Loucy (cell line): ENCODE measurements around the gene NOTCH1.

Experiments
- H2AFZ ChIP-seq: fragments of 200-600 bp; sonication (generic); 2 replicates; pipeline ENCODE4 v1.6.0; 2016; ENCODE audit warnings: antibody characterized with exemption, mild to moderate bottlenecking, low read length, moderate library complexity
- H3F3A ChIP-seq: fragments of 200-600 bp; 2 replicates; pipeline ENCODE4 v1.6.0; 2016; ENCODE audit warnings: antibody characterized with exemption, low read depth, mild to moderate bottlenecking
- H3K27me3 ChIP-seq: fragments of 200-600 bp; sonication (generic); 2 replicates; pipeline ENCODE4 v1.6.1; 2014; ENCODE audit warnings: low read length, mild to moderate bottlenecking; ENCODE audit not compliant: insufficient read depth, poor library complexity, severe bottlenecking
- H3K36me3 ChIP-seq: fragments of 200-600 bp; sonication (generic); 2 replicates; pipeline ENCODE4 v1.6.1; 2016; ENCODE audit warnings: low read length; ENCODE audit not compliant: insufficient read depth
- H3K4me1 ChIP-seq: fragments of 200-600 bp; sonication (generic); 2 replicates; pipeline ENCODE4 v1.5.1; 2014; ENCODE audit warnings: low read length, mild to moderate bottlenecking; ENCODE audit not compliant: insufficient read depth, poor library complexity, severe bottlenecking
- H3K4me2 ChIP-seq: fragments of 200-600 bp; sonication (generic); 2 replicates; pipeline ENCODE4 v1.6.0; 2014; ENCODE audit warnings: antibody characterized with exemption, low read length, low read depth, mild to moderate bottlenecking; ENCODE audit not compliant: poor library complexity, severe bottlenecking
- H3K4me3 ChIP-seq: fragments of 200-600 bp; sonication (generic); 2 replicates; pipeline ENCODE4 v1.5.1; 2014; ENCODE audit warnings: low read length, mild to moderate bottlenecking, mixed read lengths; ENCODE audit not compliant: poor library complexity, severe bottlenecking
- H3K79me2 ChIP-seq: fragments of 200-600 bp; sonication (generic); 2 replicates; pipeline ENCODE4 v1.6.1; 2014; ENCODE audit warnings: low read length; ENCODE audit not compliant: insufficient read depth
- H3K9ac ChIP-seq: fragments of 200-600 bp; sonication (generic); 2 replicates; pipeline ENCODE4 v1.6.0; 2014; ENCODE audit warnings: mild to moderate bottlenecking, low read depth, low read length, moderate library complexity; ENCODE audit not compliant: poor library complexity, severe bottlenecking
- H3K9me2 ChIP-seq: fragments of 200-600 bp; sonication (generic); replicated peaks from 2 replicates; pipeline ENCODE4 v1.6.1; 2016; ENCODE audit warnings: low read depth, low read length, mixed read lengths
- H3K9me3 ChIP-seq: fragments of 200-600 bp; sonication (generic); 2 replicates; pipeline ENCODE4 v1.6.1; 2014; ENCODE audit warnings: mild to moderate bottlenecking, antibody characterized with exemption, low read length, low read depth; ENCODE audit not compliant: insufficient read depth
- H4K20me1 ChIP-seq: fragments of 200-600 bp; sonication (generic); 2 replicates; pipeline ENCODE4 v1.6.0; 2014; ENCODE audit warnings: antibody characterized with exemption, low read length, mild to moderate bottlenecking; ENCODE audit not compliant: insufficient read depth, poor library complexity, severe bottlenecking
- EZH2phosphoT487 ChIP-seq: fragments of 200-600 bp; IDR thresholded peaks from 2 replicates; pipeline ENCODE4 v1.6.1; 2018; ENCODE audit warnings: antibody characterized with exemption, mild to moderate bottlenecking, moderate library complexity, borderline replicate concordance
- TF ChIP-seq, protein P1 (sequence below): fragments of 200-600 bp; sonication (generic); conservative IDR thresholded peaks from 2 replicates; pipeline ENCODE4 v1.5.1; 2014; ENCODE audit warnings: mild to moderate bottlenecking, antibody characterized with exemption, low read length

The NOTCH1 gene

DNA sequence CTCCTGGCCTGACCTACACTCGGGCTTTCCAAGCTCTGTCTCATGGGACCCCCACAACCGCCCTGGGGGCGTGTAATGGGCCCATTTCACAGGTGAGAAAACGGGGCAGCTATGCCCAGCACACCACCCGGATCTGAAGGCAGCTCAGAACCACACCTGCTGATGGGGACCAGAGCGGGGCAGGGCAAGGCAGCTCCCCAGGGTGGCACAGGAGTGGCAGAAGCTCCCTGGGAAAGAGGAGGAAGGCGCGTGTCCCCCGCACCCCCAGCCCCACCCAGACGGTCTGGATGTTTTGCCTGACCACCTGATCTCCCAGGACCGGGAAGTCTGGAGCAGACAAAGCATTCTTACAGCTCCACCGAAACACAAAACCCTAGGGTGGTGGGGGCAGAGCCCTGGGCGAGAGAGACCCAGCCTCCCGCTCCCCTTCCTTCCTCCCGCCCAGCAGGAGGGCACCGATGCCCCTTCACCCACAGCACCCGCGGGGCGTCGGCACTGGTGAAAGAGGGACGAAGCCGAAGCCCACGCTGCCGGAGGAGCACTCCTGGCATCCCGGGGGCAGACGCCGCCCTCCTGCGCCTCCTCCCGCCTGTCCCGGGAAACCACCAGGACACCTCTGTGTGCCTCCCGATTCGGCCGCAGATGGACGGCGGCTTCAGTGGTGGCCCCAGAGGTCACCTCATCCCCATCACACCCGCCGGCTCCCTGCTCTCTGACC lies 14.5 kb downstream of the NOTCH1 start:
- Histone ChIP-seq H3K9me2 (no peaks in the 10 kb centered on the region), H3K4me1 (peaks cover 10% of the 10 kb centered on the region), H3F3A (no peaks in the 10 kb centered on the region), H3K27me3 (no peaks in the 10 kb centered on the region), H3K36me3 (peaks cover 5% of the 10 kb centered on the region; the same call in 1 of the 2 replicates), H2AFZ (no peak overlapping the region), H3K9me3 (no peaks in the 10 kb centered on the region), H3K79me2 (peaks cover 1% of the 10 kb centered on the region; the same call in 1 of the 2 replicates), H4K20me1 (no peaks in the 10 kb centered on the region), H3K4me3 (no peak overlapping the region), H3K9ac (no peak overlapping the region), H3K4me2 (no peak overlapping the region)
- TF ChIP-seq EZH2phosphoT487: no peak
- TF ChIP-seq, protein P1, sequence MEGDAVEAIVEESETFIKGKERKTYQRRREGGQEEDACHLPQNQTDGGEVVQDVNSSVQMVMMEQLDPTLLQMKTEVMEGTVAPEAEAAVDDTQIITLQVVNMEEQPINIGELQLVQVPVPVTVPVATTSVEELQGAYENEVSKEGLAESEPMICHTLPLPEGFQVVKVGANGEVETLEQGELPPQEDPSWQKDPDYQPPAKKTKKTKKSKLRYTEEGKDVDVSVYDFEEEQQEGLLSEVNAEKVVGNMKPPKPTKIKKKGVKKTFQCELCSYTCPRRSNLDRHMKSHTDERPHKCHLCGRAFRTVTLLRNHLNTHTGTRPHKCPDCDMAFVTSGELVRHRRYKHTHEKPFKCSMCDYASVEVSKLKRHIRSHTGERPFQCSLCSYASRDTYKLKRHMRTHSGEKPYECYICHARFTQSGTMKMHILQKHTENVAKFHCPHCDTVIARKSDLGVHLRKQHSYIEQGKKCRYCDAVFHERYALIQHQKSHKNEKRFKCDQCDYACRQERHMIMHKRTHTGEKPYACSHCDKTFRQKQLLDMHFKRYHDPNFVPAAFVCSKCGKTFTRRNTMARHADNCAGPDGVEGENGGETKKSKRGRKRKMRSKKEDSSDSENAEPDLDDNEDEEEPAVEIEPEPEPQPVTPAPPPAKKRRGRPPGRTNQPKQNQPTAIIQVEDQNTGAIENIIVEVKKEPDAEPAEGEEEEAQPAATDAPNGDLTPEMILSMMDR: no peak

DNA sequence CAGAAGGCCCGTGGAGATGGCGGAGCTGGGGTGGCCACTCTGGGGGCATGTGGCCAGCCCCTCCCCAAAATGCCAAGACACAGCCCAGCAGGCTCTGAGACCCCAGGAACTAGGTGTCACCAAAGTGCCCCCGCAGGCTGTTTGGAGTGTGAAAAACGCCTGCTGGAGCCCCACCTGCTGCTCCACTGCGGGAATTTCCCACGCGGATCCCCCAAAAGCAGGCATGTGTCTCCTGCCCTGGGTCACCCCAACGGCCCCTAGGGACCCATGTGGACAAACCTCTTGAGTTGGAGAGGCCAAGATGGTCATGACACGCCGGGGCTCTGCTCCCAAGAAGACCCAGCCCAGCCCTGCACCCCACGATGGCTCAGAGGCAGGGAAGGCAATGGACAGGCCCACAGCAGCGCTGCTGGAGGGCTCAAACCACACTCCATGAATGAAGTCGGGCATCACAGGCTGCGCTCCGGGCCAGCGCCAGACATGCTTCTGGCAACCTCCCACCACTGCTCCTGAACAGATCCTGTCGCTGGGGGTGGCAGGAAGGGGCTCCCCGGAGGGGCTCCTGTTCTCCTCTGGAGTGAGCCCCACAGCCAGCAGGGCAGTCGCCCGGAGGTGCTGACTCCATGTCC lies 15.3 kb downstream of the NOTCH1 start:
- Histone ChIP-seq H3K36me3 (peaks cover 5% of the 10 kb centered on the region; the same call in 1 of the 2 replicates), H2AFZ (no peak overlapping the region), H3F3A (no peaks in the 10 kb centered on the region), H3K27me3 (no peaks in the 10 kb centered on the region), H3K9ac (no peak overlapping the region), H4K20me1 (no peaks in the 10 kb centered on the region), H3K79me2 (no peaks in the 10 kb centered on the region; the same call in 1 of the 2 replicates), H3K4me3 (no peak overlapping the region), H3K9me3 (no peaks in the 10 kb centered on the region), H3K4me1 (peaks cover 10% of the 10 kb centered on the region), H3K9me2 (no peaks in the 10 kb centered on the region), H3K4me2 (no peak overlapping the region)
- TF ChIP-seq EZH2phosphoT487: no peak
- TF ChIP-seq, protein P1: no peak

DNA sequence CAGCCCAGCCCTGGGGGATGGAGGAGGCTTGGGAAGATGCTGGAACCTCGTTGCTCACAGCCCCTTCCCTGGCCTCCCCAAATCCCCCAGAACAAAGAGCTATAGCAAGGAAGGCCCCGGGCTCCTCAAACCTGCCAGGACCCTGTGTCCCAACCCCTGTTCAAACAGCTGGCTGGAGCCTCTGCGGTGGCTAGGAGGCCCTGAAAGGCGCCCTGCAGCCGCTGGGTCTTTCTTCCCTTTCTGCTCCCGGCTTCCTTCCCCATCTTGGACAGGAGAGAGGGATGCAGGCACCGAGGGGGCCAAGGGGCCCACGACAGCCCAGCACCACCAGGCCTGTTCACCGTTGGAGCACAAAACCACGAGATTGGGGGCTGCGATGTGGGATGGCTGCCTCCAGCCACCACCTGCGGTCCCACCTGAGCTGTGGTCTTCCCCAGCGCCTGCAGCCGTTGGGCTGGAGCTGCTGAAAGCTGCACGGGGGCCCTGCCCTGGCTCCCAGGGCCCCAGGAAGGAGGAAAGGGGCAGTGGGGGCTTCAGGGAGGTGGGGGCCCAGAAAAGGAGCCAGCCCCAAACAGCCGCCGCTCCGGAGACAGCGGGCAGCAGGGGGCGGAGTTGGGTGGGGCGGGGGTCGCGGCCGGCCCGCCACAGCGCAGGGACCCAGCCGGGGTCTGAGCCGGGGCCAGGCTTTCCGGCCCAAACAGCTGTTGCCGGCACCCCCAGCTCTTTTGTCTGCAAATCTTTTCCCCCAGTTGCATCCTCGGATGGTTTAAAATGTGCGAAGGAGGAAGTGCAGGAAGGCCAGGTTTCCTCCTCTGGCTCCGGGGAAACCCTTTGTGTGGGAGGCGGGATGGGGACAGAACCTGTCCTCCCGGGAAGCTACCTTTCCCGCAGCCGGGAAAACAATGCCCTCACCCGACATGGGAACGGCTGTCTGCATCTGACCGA lies 16.1 kb downstream of the NOTCH1 start:
- H3F3A ChIP-seq: no peaks in the 10 kb centered on the region
- H3K4me1 ChIP-seq: peaks cover 10% of the 10 kb centered on the region
- H3K4me3 ChIP-seq: no peak overlapping the region
- no peaks in the 10 kb centered on the region for H3K9me3 ChIP-seq
- H3K9ac ChIP-seq: peak overlapping the region; percentile 5
- peak overlapping the region; percentile 50 for H3K4me2 ChIP-seq
- no peaks in the 10 kb centered on the region for H4K20me1 ChIP-seq
- H3K27me3 ChIP-seq: no peaks in the 10 kb centered on the region
- H3K9me2 ChIP-seq: no peaks in the 10 kb centered on the region
- no peak overlapping the region for H2AFZ ChIP-seq
- H3K36me3 ChIP-seq: peaks cover 5% of the 10 kb centered on the region; the same call in 1 of the 2 replicates
- H3K79me2 ChIP-seq: no peaks in the 10 kb centered on the region; the same call in 1 of the 2 replicates
- TF ChIP-seq, protein P1: no peak
- TF ChIP-seq EZH2phosphoT487: no peak
